HCT116 (cell line): ENCODE results near the gene JAK1. TPM values are rescaled to one million over a fixed set of nuclear protein-coding genes. Genes with fewer than 3 reads are reported as not detected.

Experiments used
- ATAC-seq: fragments of 200-7000 bp; cut with Tn5 transposase; 2 replicates; pipeline ENCODE4 v1.9.1; 2020; ENCODE audit warnings: mild to moderate bottlenecking, moderate library complexity
- BruUV-seq: library from RNA; stranded (reverse); fragments of 400-500 nt; replicated peaks from 2 replicates; lab custom pipeline; 2021; lab: Mats Ljungman, UMichigan
- CTCF ChIA-PET: fragments of 300-600 bp; sonication (Branson Sonifier 250); formaldehyde crosslinking; loops from one replicate; lab custom pipeline; 2021; ENCODE audit warnings: antibody characterized with exemption; lab: Charles Lee
- POLR2A ChIA-PET: fragments of 300-600, 350-600 bp; sonication (Branson Sonifier 250); formaldehyde crosslinking; loops from one replicate; lab custom pipeline; 2021; ENCODE audit warnings: antibody characterized with exemption; lab: Charles Lee
- RAD21 ChIA-PET, 2 experiments: fragments of 300-600 bp; sonication (Branson Sonifier 250); formaldehyde crosslinking; loops; one replicate each; lab custom pipeline; 2023; ENCODE audit warnings: low total read pairs in 2 of 2; ENCODE audit not compliant: uncharacterized antibody in 2 of 2, unreplicated experiment in 2 of 2, low non-redundant PET in 1 of 2; lab: Charles Lee
- DNase-seq: peaks from one replicate; pipeline ENCODE4 v3.0.0-alpha.2; 2010; ENCODE audit warnings: low read depth, low spot score
- H2AFZ ChIP-seq: fragments of 200-600 bp; shearing (Covaris generic), sonication (generic); 2 replicates; pipeline ENCODE4 v1.6.1; 2017; ENCODE audit warnings: low read depth, mixed run types, mixed read lengths, antibody characterized with exemption, low read length; ENCODE audit not compliant: poor library complexity, severe bottlenecking
- H3K27ac ChIP-seq: 2 replicates; pipeline ENCODE4 v1.5.1; 2012; ENCODE audit warnings: low read depth, low read length
- H3K27me3 ChIP-seq: fragments of 200-600 bp; sonication (generic); 2 replicates; pipeline ENCODE4 v1.6.1; 2016; ENCODE audit warnings: mixed run types, low read length, mixed read lengths; ENCODE audit not compliant: insufficient read depth
- H3K36me3 ChIP-seq, 2 experiments: fragments of 200-500 bp in 1 of 2; fragments of 200-600 bp in 1 of 2; sonication (Bioruptor generic) in 1 of 2; sonication (generic) in 1 of 2; 2 replicates each; pipeline versions ENCODE4 v1.5.1 to v1.6.1; 2014 to 2016; ENCODE audit warnings: low read length in 2 of 2, inconsistent platforms in 1 of 2, mixed read lengths in 1 of 2, mixed run types in 1 of 2; ENCODE audit not compliant: insufficient read depth in 2 of 2, control insufficient read depth in 1 of 2
- H3K4me1 ChIP-seq, 2 experiments: fragments of 200-600 bp in 1 of 2; sonication (generic) in 1 of 2; 2 replicates each; pipeline versions ENCODE4 v1.5.1 to v1.6.1; 2012 to 2017; ENCODE audit warnings: low read length in 2 of 2, inconsistent platforms in 1 of 2, mild to moderate bottlenecking in 1 of 2, mixed read lengths in 1 of 2, mixed run types in 1 of 2, moderate library complexity in 1 of 2; ENCODE audit not compliant: insufficient read depth in 2 of 2, control insufficient read depth in 1 of 2
- H3K4me2 ChIP-seq: fragments of 200-600 bp; sonication (generic); 2 replicates; pipeline ENCODE4 v1.6.1; 2017; ENCODE audit warnings: mixed run types, low read length, mixed read lengths
- H3K4me3 ChIP-seq, 2 experiments: fragments of 200-600 bp in 1 of 2; sonication (generic) in 1 of 2; replicated peaks in 1 of 2; 2 replicates each; pipeline ENCODE4 v1.5.1; 2011 to 2016; ENCODE audit warnings: low read length in 2 of 2, control low read depth in 1 of 2, low read depth in 1 of 2, mild to moderate bottlenecking in 1 of 2, mixed read lengths in 1 of 2, mixed run types in 1 of 2
- H3K79me2 ChIP-seq: fragments of 200-600 bp; sonication (generic); 2 replicates; pipeline ENCODE4 v1.6.1; 2017; ENCODE audit warnings: mild to moderate bottlenecking, mixed run types, low read length, moderate library complexity, mixed read lengths; ENCODE audit not compliant: insufficient read depth
- H3K9ac ChIP-seq: fragments of 200-600 bp; sonication (generic); 2 replicates; pipeline ENCODE4 v1.6.1; 2016; ENCODE audit warnings: low read length, mixed read lengths
- H3K9me2 ChIP-seq: fragments of 200-600 bp; sonication (generic), shearing (Covaris generic); 2 replicates; pipeline ENCODE4 v1.6.1; 2017; ENCODE audit warnings: mixed run types, mild to moderate bottlenecking, moderate library complexity; ENCODE audit not compliant: insufficient read depth
- H3K9me3 ChIP-seq, 2 experiments: fragments of 200-500 bp in 1 of 2; fragments of 200-600 bp in 1 of 2; sonication (Bioruptor generic) in 1 of 2; sonication (generic) in 1 of 2; 2 replicates each; pipeline ENCODE4 v1.6.1; 2014 to 2017; ENCODE audit warnings: low read length in 2 of 2, mixed read lengths in 2 of 2, inconsistent platforms in 1 of 2, low read depth in 1 of 2, mild to moderate bottlenecking in 1 of 2, mixed run types in 1 of 2, moderate library complexity in 1 of 2; ENCODE audit not compliant: control insufficient read depth in 1 of 2, insufficient read depth in 1 of 2
- H4K20me1 ChIP-seq: fragments of 200-600 bp; sonication (generic), shearing (Covaris generic); 2 replicates; pipeline ENCODE4 v1.6.1; 2017; ENCODE audit warnings: mixed run types, mild to moderate bottlenecking, moderate library complexity; ENCODE audit not compliant: insufficient read depth
- EGR1 ChIP-seq: IDR thresholded peaks from 2 replicates; pipeline ENCODE4 v1.6.1; 2012; ENCODE audit warnings: low read depth
- JUND ChIP-seq: IDR thresholded peaks from 2 replicates; pipeline ENCODE4 v1.6.1; 2012
- POLR2A ChIP-seq: IDR thresholded peaks from 2 replicates; pipeline ENCODE4 v1.7.0; 2011; ENCODE audit warnings: borderline replicate concordance; ENCODE audit not compliant: insufficient read depth, insufficient read length; ENCODE audit errors: extremely low read depth
- SIN3A ChIP-seq: IDR thresholded peaks from 2 replicates; pipeline ENCODE4 v1.6.1; 2012; ENCODE audit warnings: low read depth
- SRF ChIP-seq: IDR thresholded peaks from 2 replicates; pipeline ENCODE4 v1.6.1; 2012; ENCODE audit warnings: low read depth
- TCF7L2 ChIP-seq: IDR thresholded peaks from 2 replicates; pipeline ENCODE4 v1.7.0; 2011; ENCODE audit warnings: borderline replicate concordance, inconsistent platforms; ENCODE audit not compliant: insufficient read depth, insufficient read length; ENCODE audit errors: extremely low read depth
- intact Hi-C: fragments of 100-400 bp; cut with micrococcal nuclease; formaldehyde crosslinking; loops from 2 replicates; pipeline ENCODE4 v1.10.0; 2022
- total RNA-seq: library from RNA; stranded (reverse); gene quantifications from one replicate; pipeline ENCODE4 v1.2.1, GENCODE V29; 2021; ENCODE audit not compliant: unreplicated experiment

JAK1 gene
- total RNA-seq, 1 experiment from 2014 or later, result 53.2 TPM

GRCh38 chr1:64959986-64960385, 6.4 kb downstream of the JAK1 start:
- Histone ChIP-seq H3K9ac (no peak overlapping the region), H2AFZ (no peak overlapping the region), H3K27ac (no peak overlapping the region), H3K36me3 (no peaks in the 10 kb centered on the region), H3K27me3 (no peaks in the 10 kb centered on the region), H3K4me1 (peaks cover 17 to 20% of the 10 kb centered on the region in 2 experiments), H3K4me2 (no peak overlapping the region), H3K4me3 (no peak overlapping the region), H3K79me2 (peaks cover 71% of the 10 kb centered on the region), H3K9me3 (no peaks in the 10 kb centered on the region), H3K9me2 (no peaks in the 10 kb centered on the region), H4K20me1 (no peaks in the 10 kb centered on the region)
- ATAC-seq (no peak), DNase-seq (no peak)
- TF ChIP-seq POLR2A, result no peak
- no peak for TF ChIP-seq SIN3A
- no peak for TF ChIP-seq SRF
- no peak for TF ChIP-seq TCF7L2
- no peak for TF ChIP-seq JUND
- CTCF ChIA-PET, result interaction anchor here (0.6 kb wide), 1 partner anchor 9 kb away, joined by 3 read pairs; no protein-coding TSS in a partner anchor
- POLR2A ChIA-PET, result no interaction called here
- intact Hi-C loops, result loop anchor here (10.0 kb wide), 1 partner anchor 95 kb away; no protein-coding TSS in a partner anchor
- RAD21 ChIA-PET, result no interaction called here
- BruUV-seq, result no TSS peak

DNA sequence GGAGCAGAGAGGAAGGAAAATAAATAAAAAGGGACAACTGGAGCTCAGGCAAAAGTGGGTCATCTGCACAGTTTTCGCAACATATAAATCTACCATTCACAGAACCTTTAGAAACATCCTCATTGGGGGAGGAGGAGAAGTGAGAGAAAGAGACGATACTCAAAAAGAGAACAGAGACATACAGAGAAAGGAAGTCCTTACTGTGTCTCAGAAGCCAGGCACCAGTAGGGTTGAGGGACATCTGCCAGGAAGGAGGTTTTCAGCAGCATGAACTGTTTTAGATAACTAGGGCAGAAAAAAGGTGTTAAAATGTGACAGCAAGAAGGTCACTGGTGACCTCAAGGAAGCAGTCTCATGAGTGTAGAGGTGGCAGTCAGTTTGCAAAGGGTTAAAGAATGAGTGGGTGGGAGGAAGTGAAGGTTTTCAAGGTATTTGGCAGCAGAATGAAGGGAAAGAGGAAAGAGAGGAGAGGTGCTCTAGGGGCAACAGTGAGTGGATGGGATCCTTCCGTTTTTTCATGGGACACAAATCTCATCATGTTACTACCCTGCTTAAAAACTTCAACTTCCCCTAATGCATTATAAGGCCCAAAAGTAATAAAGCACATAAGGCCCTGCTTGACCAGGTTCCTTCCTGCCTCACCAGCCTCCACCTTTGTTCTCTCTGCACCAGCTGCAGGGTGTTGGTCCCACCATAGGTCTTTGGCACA, 9.5 kb downstream of the JAK1 start:
- ChIA-PET POLR2A (no interaction called here), RAD21 (no interaction called here), CTCF (interaction anchor here (0.6 kb wide), 1 partner anchor 13 kb away, joined by 8 read pairs; no protein-coding TSS in a partner anchor)
- Histone ChIP-seq H3K27me3 (no peaks in the 10 kb centered on the region), H3K4me1 (peaks cover 14 to 26% of the 10 kb centered on the region in 2 experiments), H4K20me1 (no peaks in the 10 kb centered on the region), H3K9ac (no peak overlapping the region), H3K79me2 (peaks cover 58% of the 10 kb centered on the region), H3K27ac (no peak overlapping the region), H2AFZ (no peak overlapping the region), H3K4me3 (no peak overlapping the region), H3K36me3 (no peaks in the 10 kb centered on the region), H3K9me2 (no peaks in the 10 kb centered on the region), H3K4me2 (peak overlapping the region; percentile 26; the same call in 1 of the 2 replicates), H3K9me3 (no peaks in the 10 kb centered on the region)
- intact Hi-C loops, result no loop called here
- BruUV-seq, result no TSS peak
- no peak for DNase-seq
- no peak for ATAC-seq
- TF ChIP-seq JUND, result no peak
- TF ChIP-seq EGR1, result peak; percentile 77
